ENCODE measurements around the gene ARHGAP35.

DNA sequence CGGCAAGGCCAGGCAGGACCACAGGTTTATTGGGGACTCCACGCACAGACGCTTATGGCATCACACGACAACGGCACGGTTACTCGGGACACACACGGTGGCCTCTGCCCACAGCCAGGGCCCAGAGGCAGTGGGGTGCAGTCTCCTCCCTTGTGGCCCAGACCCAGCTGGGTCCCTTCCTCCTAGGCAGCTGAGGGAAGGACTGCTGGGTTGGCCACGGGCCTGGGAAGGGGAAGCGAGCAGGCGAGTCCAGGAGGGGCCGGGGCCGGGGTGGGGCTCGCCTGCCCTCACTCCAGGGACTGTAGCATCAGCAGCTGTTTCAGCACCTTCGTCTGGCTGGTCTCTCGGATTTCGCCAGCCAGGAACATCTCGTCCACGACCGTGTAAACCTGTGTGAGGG, 22.6 kb upstream of the ARHGAP35 start:
- TF ChIP-seq, protein P1, sequence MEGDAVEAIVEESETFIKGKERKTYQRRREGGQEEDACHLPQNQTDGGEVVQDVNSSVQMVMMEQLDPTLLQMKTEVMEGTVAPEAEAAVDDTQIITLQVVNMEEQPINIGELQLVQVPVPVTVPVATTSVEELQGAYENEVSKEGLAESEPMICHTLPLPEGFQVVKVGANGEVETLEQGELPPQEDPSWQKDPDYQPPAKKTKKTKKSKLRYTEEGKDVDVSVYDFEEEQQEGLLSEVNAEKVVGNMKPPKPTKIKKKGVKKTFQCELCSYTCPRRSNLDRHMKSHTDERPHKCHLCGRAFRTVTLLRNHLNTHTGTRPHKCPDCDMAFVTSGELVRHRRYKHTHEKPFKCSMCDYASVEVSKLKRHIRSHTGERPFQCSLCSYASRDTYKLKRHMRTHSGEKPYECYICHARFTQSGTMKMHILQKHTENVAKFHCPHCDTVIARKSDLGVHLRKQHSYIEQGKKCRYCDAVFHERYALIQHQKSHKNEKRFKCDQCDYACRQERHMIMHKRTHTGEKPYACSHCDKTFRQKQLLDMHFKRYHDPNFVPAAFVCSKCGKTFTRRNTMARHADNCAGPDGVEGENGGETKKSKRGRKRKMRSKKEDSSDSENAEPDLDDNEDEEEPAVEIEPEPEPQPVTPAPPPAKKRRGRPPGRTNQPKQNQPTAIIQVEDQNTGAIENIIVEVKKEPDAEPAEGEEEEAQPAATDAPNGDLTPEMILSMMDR (IDR thresholded peaks at IDR 0.05) = no peak
- TF ChIP-seq POLR2A (IDR thresholded peaks at IDR 0.05) = no peak

All from body of pancreas (tissue), 4 donors.